Lung microvascular endothelial cell (primary cell): ENCODE measurements around the gene CWC22. TPM values are rescaled to one million over a fixed set of nuclear protein-coding genes. Genes with fewer than 3 reads are reported as not detected.
"Not testable (repeated sequence)": the region's sequence is repeated elsewhere in the genome, so short reads cannot be mapped to it uniquely, and the experiment has no call there.

ENCODE experiments used
- DNase-seq, 2 donors: peaks; one replicate each; pipeline versions ENCODE4 v3.0.0 to v3.0.0-alpha.2; 2010; ENCODE audit warnings: low read depth in 2 of 2
- total RNA-seq: library from RNA; depleted of rRNA; stranded (reverse); fragments of >200 nt; gene quantifications from 2 replicates; pipeline ENCODE4 v1.2.1, GENCODE V29; 2014

Gene CWC22
- total RNA-seq, 1 donor from 2014 or later: 12.5 TPM

- DNase-seq: no peak
Observed at GRCh38 chr2:180003559-180003958, 3.5 kb downstream of the CWC22 start.

GRCh38 chr2:180003073-180003472 lies 4.0 kb downstream of the CWC22 start:
- DNase-seq: no peak

GRCh38 chr2:180002198-180002770 lies 4.8 kb downstream of the CWC22 start:
- no peak for DNase-seq

- no peak for DNase-seq
Observed at GRCh38 chr2:180001726-180002125, 5.4 kb downstream of the CWC22 start.

- no peak for DNase-seq
Observed at GRCh38 chr2:180000434-180000833, 6.7 kb downstream of the CWC22 start.

- no peak for DNase-seq
Observed at GRCh38 chr2:179999000-179999399, 8.1 kb downstream of the CWC22 start.

- DNase-seq: no peak
Observed at GRCh38 chr2:179995741-179996515, 11.2 kb downstream of the CWC22 start.

- no peak for DNase-seq
Observed at GRCh38 chr2:179991344-179991743, 15.8 kb downstream of the CWC22 start.

- no peak for DNase-seq
Observed at GRCh38 chr2:179990676-179991317, 16.3 kb downstream of the CWC22 start.

GRCh38 chr2:179987916-179988315 lies 19.2 kb downstream of the CWC22 start:
- DNase-seq: no peak

- DNase-seq: no peak
Observed at GRCh38 chr2:179985163-179985820, 21.8 kb downstream of the CWC22 start.

- DNase-seq: no peak
Observed at GRCh38 chr2:179983250-179983932, 23.7 kb downstream of the CWC22 start.

- peak; percentile 42 to 76 for DNase-seq
Observed at GRCh38 chr2:179981085-179981484, 26.0 kb downstream of the CWC22 start.

- no peak for DNase-seq
Observed at GRCh38 chr2:179974761-179975160, 32.3 kb downstream of the CWC22 start.

- no peak for DNase-seq
Observed at GRCh38 chr2:179966778-179967394, 40.2 kb downstream of the CWC22 start.

- peak in 1 of 2 donors; percentile 72 for DNase-seq
Observed at GRCh38 chr2:179965291-179966258, 41.5 kb downstream of the CWC22 start.

GRCh38 chr2:179963626-179964025 lies 43.5 kb downstream of the CWC22 start:
- peak in 1 of 2 donors; percentile 3 for DNase-seq

- not testable (repeated sequence) for DNase-seq
Observed at GRCh38 chr2:179958251-179958650, 48.8 kb downstream of the CWC22 start.

- DNase-seq: no peak
Observed at GRCh38 chr2:179954026-179954425, 53.1 kb downstream of the CWC22 start.

- no peak for DNase-seq
Observed at GRCh38 chr2:179953359-179953758, 53.7 kb downstream of the CWC22 start.
